ENCODE measurements around the gene COMMD8. TPM values are rescaled to one million over a fixed set of nuclear protein-coding genes. Genes with fewer than 3 reads are reported as not detected.

The COMMD8 gene
- total RNA-seq, 1 experiment from 2014 or later, result 10.9 TPM

DNA sequence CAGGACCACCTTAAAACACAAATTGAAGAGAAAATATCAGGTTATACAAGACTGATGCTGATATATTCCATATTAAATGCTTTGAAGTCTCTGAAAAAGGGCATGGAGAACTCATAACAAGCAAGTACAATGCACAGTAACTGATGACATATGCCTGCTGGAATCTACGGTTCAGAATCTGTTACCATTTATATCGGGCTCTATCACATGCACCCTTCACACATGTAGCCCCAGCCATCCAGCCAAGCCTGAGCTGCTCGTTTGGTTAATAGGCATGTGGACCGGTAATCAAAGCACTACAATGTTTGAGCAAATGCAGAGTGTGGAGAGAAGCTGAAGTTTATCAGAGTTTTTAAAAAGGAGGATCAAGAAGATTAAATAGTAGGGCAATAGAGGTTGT lies 11.8 kb downstream of the COMMD8 start:
- Histone ChIP-seq H3K4me2 (ENCODE audit: insufficient read depth, insufficient read length, low read length) (no peak overlapping the region), H3K56ac (ENCODE audit: insufficient read length, low read depth, low read length) (no peak overlapping the region), H4K91ac (ENCODE audit: insufficient read length, low read depth, low read length) (no peak overlapping the region), H3K79me2 (ENCODE audit: insufficient read depth, low read length) (no peaks in the 10 kb centered on the region), H2BK5ac (ENCODE audit: insufficient read length, low read length) (no peak overlapping the region), H3K27ac (ENCODE audit: insufficient read length, low read depth, low read length) (no peak overlapping the region), H3K27me3 (ENCODE audit: insufficient read depth, low read length) (no peaks in the 10 kb centered on the region), H3K23ac (ENCODE audit: insufficient read length, low read depth, low read length) (no peak overlapping the region), H3K9ac (ENCODE audit: extremely low read depth, insufficient read length, low read length) (no peak overlapping the region), H3K18ac (ENCODE audit: insufficient read length, low read depth, low read length) (no peak overlapping the region), H3T11ph (ENCODE audit: low read length) (no peak overlapping the region), H4K20me1 (ENCODE audit: control insufficient read depth, insufficient read depth, insufficient read length) (no peaks in the 10 kb centered on the region), H2AK5ac (ENCODE audit: insufficient read length, low read length) (no peak overlapping the region), H3K79me1 (ENCODE audit: insufficient read depth, low read depth, low read length, poor library complexity, severe bottlenecking) (no peaks in the 10 kb centered on the region), H3K4me1 (ENCODE audit: insufficient read depth, low read length) (no peaks in the 10 kb centered on the region), H2BK15ac (ENCODE audit: low read depth, low read length) (no peak overlapping the region), H4K5ac (ENCODE audit: insufficient read length, low read depth, low read length) (no peak overlapping the region), H3K14ac (ENCODE audit: insufficient read depth, low read length) (no peak overlapping the region), H3K9me3 (ENCODE audit: control insufficient read depth, low read depth, low read length) (no peaks in the 10 kb centered on the region), H2BK12ac (ENCODE audit: insufficient read length, low read depth, low read length) (no peak overlapping the region), H2AFZ (ENCODE audit: low read length) (no peak overlapping the region), H3K23me2 (ENCODE audit: insufficient read length, low read depth, low read length, poor library complexity, severe bottlenecking) (no peaks in the 10 kb centered on the region), H2BK20ac (ENCODE audit: low read depth, low read length, poor library complexity, severe bottlenecking) (no peak overlapping the region), H4K8ac (replicated peaks; ENCODE audit: insufficient read length, low read depth, low read length) (no peak overlapping the region), H3K4ac (ENCODE audit: low read depth, low read length) (no peak overlapping the region), H2BK120ac (ENCODE audit: low read depth, low read length, poor library complexity, severe bottlenecking) (no peak overlapping the region)
- H3K27ac Mint-ChIP-seq, result no peak overlapping the region
- no CpG with 5 or more reads among the region's 4 CpGs for WGBS (ENCODE audit: extremely low coverage, insufficient read length, low lambda C conversion rate)
- DNase-seq, result no peak
- no peaks in the 10 kb centered on the region for H3K4me1 Mint-ChIP-seq
- TF ChIP-seq, protein P1, sequence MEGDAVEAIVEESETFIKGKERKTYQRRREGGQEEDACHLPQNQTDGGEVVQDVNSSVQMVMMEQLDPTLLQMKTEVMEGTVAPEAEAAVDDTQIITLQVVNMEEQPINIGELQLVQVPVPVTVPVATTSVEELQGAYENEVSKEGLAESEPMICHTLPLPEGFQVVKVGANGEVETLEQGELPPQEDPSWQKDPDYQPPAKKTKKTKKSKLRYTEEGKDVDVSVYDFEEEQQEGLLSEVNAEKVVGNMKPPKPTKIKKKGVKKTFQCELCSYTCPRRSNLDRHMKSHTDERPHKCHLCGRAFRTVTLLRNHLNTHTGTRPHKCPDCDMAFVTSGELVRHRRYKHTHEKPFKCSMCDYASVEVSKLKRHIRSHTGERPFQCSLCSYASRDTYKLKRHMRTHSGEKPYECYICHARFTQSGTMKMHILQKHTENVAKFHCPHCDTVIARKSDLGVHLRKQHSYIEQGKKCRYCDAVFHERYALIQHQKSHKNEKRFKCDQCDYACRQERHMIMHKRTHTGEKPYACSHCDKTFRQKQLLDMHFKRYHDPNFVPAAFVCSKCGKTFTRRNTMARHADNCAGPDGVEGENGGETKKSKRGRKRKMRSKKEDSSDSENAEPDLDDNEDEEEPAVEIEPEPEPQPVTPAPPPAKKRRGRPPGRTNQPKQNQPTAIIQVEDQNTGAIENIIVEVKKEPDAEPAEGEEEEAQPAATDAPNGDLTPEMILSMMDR (conservative IDR thresholded peaks at IDR 0.05), result no peak
- no peaks in the 10 kb centered on the region for H3K9me3 Mint-ChIP-seq
- H3K27me3 Mint-ChIP-seq (ENCODE audit: low read depth), result no peaks in the 10 kb centered on the region
- H3K36me3 Mint-ChIP-seq (ENCODE audit: insufficient read depth in 1 of 3, low read depth in 3 of 3), result peaks cover 0 to 5% (median 0%) of the 10 kb centered on the region in 3 experiments; a peak in 2 of 7 replicates
- H3K4me3 Mint-ChIP-seq, result no peak overlapping the region

Data from H9 (cell line).